A549 (cell line): ENCODE data around the gene MYLK2. TPM values are rescaled to one million over a fixed set of nuclear protein-coding genes. Genes with fewer than 3 reads are reported as not detected.

Experiments
- ATAC-seq, 2 experiments: fragments of 200-7000 bp in 1 of 2; fragments of >200 bp in 1 of 2; cut with Nextera tagmentation in 1 of 2; cut with Tn5 transposase in 1 of 2; 3 replicates each; pipeline versions ENCODE4 v1.8.0 to v1.9.1; 2018 to 2020; ENCODE audit warnings: mild to moderate bottlenecking in 1 of 2, moderate library complexity in 1 of 2
- CTCF ChIA-PET: fragments of 300-600 bp; sonication (Branson Sonifier 250); formaldehyde crosslinking; extraction: SDS; loops from one replicate; lab custom pipeline; 2021; ENCODE audit warnings: antibody characterized with exemption, inconsistent platforms; lab: Yijun Ruan, JAX
- POLR2A ChIA-PET: fragments of 350-600 bp; formaldehyde crosslinking; extraction: SDS; loops from one replicate; lab custom pipeline; 2021; ENCODE audit warnings: antibody characterized with exemption, inconsistent platforms; lab: Yijun Ruan, JAX
- DNase-seq, 2 experiments: peaks; one replicate each; pipeline versions ENCODE4 v3.0.0 to v3.0.0-alpha.2; 2011 to 2016; ENCODE audit warnings: low read depth in 1 of 2, low spot score in 1 of 2
- FAIRE-seq: peaks from 2 replicates; lab custom pipeline; 2011; peaks lifted over from hg19 to GRCh38; lab: Jason Lieb, UNC
- H3K27ac ChIP-seq, 2 experiments: fragments of >200 bp; sonication (Bioruptor Twin); formaldehyde crosslinking; 3 replicates each; pipeline ENCODE4 v1.5.1; 2016 to 2017
- H3K4me1 ChIP-seq: fragments of >200 bp; sonication (Bioruptor Twin); formaldehyde crosslinking; 3 replicates; pipeline ENCODE4 v1.6.1; 2016
- H3K4me2 ChIP-seq: fragments of >200 bp; sonication (Bioruptor Twin); formaldehyde crosslinking; 3 replicates; pipeline ENCODE4 v1.6.1; 2016
- H3K4me3 ChIP-seq: fragments of >200 bp; sonication (Bioruptor Twin); formaldehyde crosslinking; 3 replicates; pipeline ENCODE4 v1.5.1; 2016
- H3K9me3 ChIP-seq: fragments of >200 bp; sonication (Bioruptor Twin); formaldehyde crosslinking; 3 replicates; pipeline ENCODE4 v1.6.1; 2016
- CBX2 ChIP-seq: fragments of 200-600 bp; sonication (generic); IDR thresholded peaks from 2 replicates; pipeline ENCODE4 v1.6.1; 2016; ENCODE audit warnings: low read depth, mild to moderate bottlenecking, borderline replicate concordance
- CEBPB ChIP-seq, 2 experiments: fragments of >200 bp in 1 of 2; sonication (Bioruptor Twin) in 1 of 2; formaldehyde crosslinking in 1 of 2; IDR thresholded peaks; 2 replicates each; pipeline ENCODE4 v1.6.1; 2012 to 2016
- CHD2 ChIP-seq: fragments of 150-350 bp; IDR thresholded peaks from 2 replicates; pipeline ENCODE4 v1.6.1; 2014; ENCODE audit warnings: low read length; ENCODE audit not compliant: partially characterized antibody
- CHD4 ChIP-seq: fragments of 200-600 bp; sonication (generic); IDR thresholded peaks from 2 replicates; pipeline ENCODE4 v1.6.1; 2016; ENCODE audit warnings: antibody characterized with exemption, mild to moderate bottlenecking, borderline replicate concordance
- EHMT2 ChIP-seq: fragments of 200-600 bp; sonication (generic); IDR thresholded peaks from 2 replicates; pipeline ENCODE4 v1.6.1; 2016; ENCODE audit warnings: antibody characterized with exemption, low read depth, mild to moderate bottlenecking, moderate library complexity
- ESRRA ChIP-seq: fragments of 150-350 bp; IDR thresholded peaks from 2 replicates; pipeline ENCODE4 v1.6.1; 2014; ENCODE audit warnings: mild to moderate bottlenecking, low read length, borderline replicate concordance
- HDAC2 ChIP-seq: fragments of 200-600 bp; sonication (generic); IDR thresholded peaks from 2 replicates; pipeline ENCODE4 v1.6.1; 2016
- HOXB5 ChIP-seq: fragments of 250-450 bp; sonication (Bioruptor Pico); IDR thresholded peaks from 2 replicates; pipeline ENCODE4 v1.5.0; 2020; ENCODE audit warnings: mild to moderate bottlenecking, moderate library complexity
- JUN ChIP-seq, 2 experiments: fragments of >200 bp; sonication (Bioruptor Twin); formaldehyde crosslinking; IDR thresholded peaks; 2 replicates in 1 of 2; 3 replicates in 1 of 2; pipeline ENCODE4 v1.6.1; 2016 to 2017
- KDM5A ChIP-seq: fragments of 200-600 bp; sonication (generic); IDR thresholded peaks from 2 replicates; pipeline ENCODE4 v1.6.1; 2016; ENCODE audit warnings: antibody characterized with exemption, mild to moderate bottlenecking
- MAFK ChIP-seq: fragments of 450-650 bp; IDR thresholded peaks from 2 replicates; pipeline ENCODE4 v1.6.1; 2014; ENCODE audit not compliant: partially characterized antibody
- MAX ChIP-seq: IDR thresholded peaks from 2 replicates; pipeline ENCODE4 v1.6.1; 2012
- MAZ ChIP-seq: fragments of 150-350 bp; IDR thresholded peaks from 2 replicates; pipeline ENCODE4 v1.6.1; 2014; ENCODE audit warnings: antibody characterized with exemption, low read depth, low read length, borderline replicate concordance
- NFE2L2 ChIP-seq: fragments of 150-350 bp; conservative IDR thresholded peaks from 2 replicates; pipeline ENCODE4 v1.6.1; 2014; ENCODE audit warnings: low read length
- NR3C1 ChIP-seq: fragments of >200 bp; sonication (Bioruptor Twin); formaldehyde crosslinking; IDR thresholded peaks from 3 replicates; pipeline ENCODE4 v1.6.1; 2017
- PHF8 ChIP-seq: fragments of 200-600 bp; sonication (generic); IDR thresholded peaks from 2 replicates; pipeline ENCODE4 v1.6.1; 2016; ENCODE audit warnings: low read depth, mild to moderate bottlenecking, antibody characterized with exemption, moderate library complexity, borderline replicate concordance
- POLR2A ChIP-seq: IDR thresholded peaks from 2 replicates; pipeline ENCODE4 v1.6.1; 2012; ENCODE audit warnings: mild to moderate bottlenecking, low read length
- RAD21 ChIP-seq, 2 experiments: fragments of >200 bp in 1 of 2; sonication (Bioruptor Twin) in 1 of 2; formaldehyde crosslinking in 1 of 2; IDR thresholded peaks in 1 of 2; conservative IDR thresholded peaks in 1 of 2; 2 replicates in 1 of 2; 3 replicates in 1 of 2; pipeline ENCODE4 v1.6.1; 2012 to 2018; ENCODE audit warnings: inconsistent platforms in 1 of 2
- RCOR1 ChIP-seq: fragments of 150-350 bp; IDR thresholded peaks from 2 replicates; pipeline ENCODE4 v1.6.1; 2014; ENCODE audit warnings: antibody characterized with exemption, low read length, low read depth
- RFX5 ChIP-seq: fragments of 450-650 bp; IDR thresholded peaks from 2 replicates; pipeline ENCODE4 v1.7.1; 2014; ENCODE audit warnings: antibody characterized with exemption, mild to moderate bottlenecking, moderate library complexity
- RNF2 ChIP-seq: fragments of 200-600 bp; sonication (generic); IDR thresholded peaks from 2 replicates; pipeline ENCODE4 v1.6.1; 2016; ENCODE audit warnings: low read depth, mild to moderate bottlenecking, antibody characterized with exemption, moderate library complexity, borderline replicate concordance
- SMC3 ChIP-seq: fragments of >200 bp; sonication (Bioruptor Twin); formaldehyde crosslinking; IDR thresholded peaks from 3 replicates; pipeline ENCODE4 v1.6.1; 2018; ENCODE audit warnings: inconsistent platforms
- SREBF2 ChIP-seq: fragments of 450-650 bp; IDR thresholded peaks from 2 replicates; pipeline ENCODE4 v1.6.1; 2014; ENCODE audit warnings: mild to moderate bottlenecking, moderate library complexity
- ZNF302 ChIP-seq: fragments of 250-450 bp; sonication (Bioruptor Pico); IDR thresholded peaks from 2 replicates; pipeline ENCODE4 v1.9.0; 2021; ENCODE audit warnings: inconsistent platforms, mild to moderate bottlenecking, moderate library complexity
- WGBS: methylation state at CpG from one replicate; pipeline ENCODE4 v1.1.6; 2017; ENCODE audit errors: missing lambda C conversion rate; 5-methylcytosine and 5-hydroxymethylcytosine counted together
- polyA plus RNA-seq, 4 experiments: library from polyadenylated mRNA; depleted of rRNA in 3 of 4; stranded (reverse); fragments of >200 nt; fragmentation: RNase III in 1 of 4; extraction: RNeasy Plus Mini Kit Qiagen cat#74134 plus additional on column Dnase treatment in 1 of 4; gene quantifications; 2 replicates in 3 of 4; 3 replicates in 1 of 4; pipeline ENCODE4 v1.2.3, GENCODE V29; 2011 to 2017
- TF ChIP-seq, protein P1 (sequence below): fragments of 200-600 bp; sonication (generic); IDR thresholded peaks from 2 replicates; pipeline ENCODE4 v1.6.1; 2016; ENCODE audit warnings: antibody characterized with exemption, mild to moderate bottlenecking, moderate library complexity
- TF ChIP-seq, protein P2 (sequence below): fragments of 450-650 bp; IDR thresholded peaks from 2 replicates; pipeline ENCODE4 v1.6.1; 2014; ENCODE audit warnings: antibody characterized with exemption
- TF ChIP-seq, protein P3 (sequence below): IDR thresholded peaks from 2 replicates; pipeline ENCODE4 v1.6.1; 2012

Gene MYLK2
- polyA plus RNA-seq, 2 of the 4 experiments (the other 2 are of a cell fraction): 0.09 to 0.36 TPM

DNA sequence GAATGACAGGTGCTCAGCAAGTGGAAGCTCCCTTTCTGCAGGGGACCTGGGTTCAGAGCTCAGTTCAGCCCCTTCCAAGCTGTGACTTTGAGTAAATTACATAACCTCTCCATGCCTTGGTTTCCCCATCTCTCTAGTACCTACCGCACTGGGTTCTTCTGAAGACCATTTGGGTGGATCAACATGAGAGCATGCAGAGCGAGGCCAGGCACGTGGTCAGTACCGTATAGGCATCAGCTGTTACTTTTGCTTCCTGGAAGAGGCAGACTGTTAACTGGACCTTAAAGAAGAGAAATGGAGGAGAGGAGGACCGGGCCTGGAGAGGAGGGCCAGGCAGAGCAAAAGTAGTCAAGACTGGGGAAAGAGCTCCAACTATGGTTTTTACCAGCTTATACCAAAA, 1.7 kb upstream of the MYLK2 start:
- TF ChIP-seq HDAC2 (no peak), CHD4 (no peak), PHF8 (no peak), ESRRA (no peak), HOXB5 (CRISPR knock-in tag) (no peak), SMC3 (no peak), MAFK (no peak), EHMT2 (no peak), POLR2A (no peak), NFE2L2 (no peak), MAX (no peak), ZNF302 (CRISPR knock-in tag) (no peak), NR3C1 (no peak)
- TF ChIP-seq, protein P1, sequence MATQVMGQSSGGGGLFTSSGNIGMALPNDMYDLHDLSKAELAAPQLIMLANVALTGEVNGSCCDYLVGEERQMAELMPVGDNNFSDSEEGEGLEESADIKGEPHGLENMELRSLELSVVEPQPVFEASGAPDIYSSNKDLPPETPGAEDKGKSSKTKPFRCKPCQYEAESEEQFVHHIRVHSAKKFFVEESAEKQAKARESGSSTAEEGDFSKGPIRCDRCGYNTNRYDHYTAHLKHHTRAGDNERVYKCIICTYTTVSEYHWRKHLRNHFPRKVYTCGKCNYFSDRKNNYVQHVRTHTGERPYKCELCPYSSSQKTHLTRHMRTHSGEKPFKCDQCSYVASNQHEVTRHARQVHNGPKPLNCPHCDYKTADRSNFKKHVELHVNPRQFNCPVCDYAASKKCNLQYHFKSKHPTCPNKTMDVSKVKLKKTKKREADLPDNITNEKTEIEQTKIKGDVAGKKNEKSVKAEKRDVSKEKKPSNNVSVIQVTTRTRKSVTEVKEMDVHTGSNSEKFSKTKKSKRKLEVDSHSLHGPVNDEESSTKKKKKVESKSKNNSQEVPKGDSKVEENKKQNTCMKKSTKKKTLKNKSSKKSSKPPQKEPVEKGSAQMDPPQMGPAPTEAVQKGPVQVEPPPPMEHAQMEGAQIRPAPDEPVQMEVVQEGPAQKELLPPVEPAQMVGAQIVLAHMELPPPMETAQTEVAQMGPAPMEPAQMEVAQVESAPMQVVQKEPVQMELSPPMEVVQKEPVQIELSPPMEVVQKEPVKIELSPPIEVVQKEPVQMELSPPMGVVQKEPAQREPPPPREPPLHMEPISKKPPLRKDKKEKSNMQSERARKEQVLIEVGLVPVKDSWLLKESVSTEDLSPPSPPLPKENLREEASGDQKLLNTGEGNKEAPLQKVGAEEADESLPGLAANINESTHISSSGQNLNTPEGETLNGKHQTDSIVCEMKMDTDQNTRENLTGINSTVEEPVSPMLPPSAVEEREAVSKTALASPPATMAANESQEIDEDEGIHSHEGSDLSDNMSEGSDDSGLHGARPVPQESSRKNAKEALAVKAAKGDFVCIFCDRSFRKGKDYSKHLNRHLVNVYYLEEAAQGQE: no peak
- TF ChIP-seq, protein P2, sequence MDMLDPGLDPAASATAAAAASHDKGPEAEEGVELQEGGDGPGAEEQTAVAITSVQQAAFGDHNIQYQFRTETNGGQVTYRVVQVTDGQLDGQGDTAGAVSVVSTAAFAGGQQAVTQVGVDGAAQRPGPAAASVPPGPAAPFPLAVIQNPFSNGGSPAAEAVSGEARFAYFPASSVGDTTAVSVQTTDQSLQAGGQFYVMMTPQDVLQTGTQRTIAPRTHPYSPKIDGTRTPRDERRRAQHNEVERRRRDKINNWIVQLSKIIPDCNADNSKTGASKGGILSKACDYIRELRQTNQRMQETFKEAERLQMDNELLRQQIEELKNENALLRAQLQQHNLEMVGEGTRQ: no peak
- TF ChIP-seq, protein P3, sequence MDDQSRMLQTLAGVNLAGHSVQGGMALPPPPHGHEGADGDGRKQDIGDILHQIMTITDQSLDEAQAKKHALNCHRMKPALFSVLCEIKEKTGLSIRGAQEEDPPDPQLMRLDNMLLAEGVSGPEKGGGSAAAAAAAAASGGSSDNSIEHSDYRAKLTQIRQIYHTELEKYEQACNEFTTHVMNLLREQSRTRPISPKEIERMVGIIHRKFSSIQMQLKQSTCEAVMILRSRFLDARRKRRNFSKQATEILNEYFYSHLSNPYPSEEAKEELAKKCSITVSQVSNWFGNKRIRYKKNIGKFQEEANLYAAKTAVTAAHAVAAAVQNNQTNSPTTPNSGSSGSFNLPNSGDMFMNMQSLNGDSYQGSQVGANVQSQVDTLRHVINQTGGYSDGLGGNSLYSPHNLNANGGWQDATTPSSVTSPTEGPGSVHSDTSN: no peak
- FAIRE-seq (no peak), ATAC-seq (no peak), DNase-seq (no peak)
- WGBS: 74% methylated on average over 5 of the region's 5 CpGs
- no peaks in the 10 kb centered on the region for H3K9me3 ChIP-seq
- POLR2A ChIA-PET: no interaction called here
- CTCF ChIA-PET: interaction anchor here (0.5 to 4.5 kb wide), 17 partner anchors 11 to 275 kb away, joined by 3 to 29 read pairs (median 3); no protein-coding TSS in a partner anchor
- H3K4me2 ChIP-seq: no peak overlapping the region
- peaks cover 5% of the 10 kb centered on the region; the same call in 2 of the 3 replicates for H3K4me1 ChIP-seq
- no peak overlapping the region for H3K4me3 ChIP-seq
- no peak overlapping the region for H3K27ac ChIP-seq

DNA sequence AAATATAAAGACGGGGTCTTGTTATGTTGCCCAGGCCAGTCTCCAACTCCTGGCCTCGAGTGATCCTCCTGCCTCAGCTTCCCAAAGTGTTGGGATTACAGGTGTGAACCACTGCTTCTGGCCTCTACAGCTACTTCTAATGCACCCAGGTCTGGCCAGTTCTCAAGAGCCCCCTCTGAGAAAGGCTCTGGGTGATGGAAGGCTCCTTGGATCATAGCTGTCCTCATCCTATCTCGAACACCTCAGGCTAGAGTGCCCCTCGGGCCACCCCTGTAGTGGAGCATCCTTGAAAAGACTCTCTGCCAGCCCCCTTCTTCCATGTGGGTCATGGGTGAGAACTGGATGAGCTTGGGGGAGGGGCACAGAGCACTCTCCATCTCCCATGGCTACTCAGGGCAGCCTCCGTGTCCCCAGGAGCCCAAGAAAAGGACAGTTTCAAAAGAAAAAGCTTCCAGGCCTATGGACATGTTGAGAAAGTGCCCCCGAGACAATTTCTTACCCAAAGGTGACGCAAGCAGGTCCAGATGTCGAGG, 714 bp upstream of the MYLK2 start:
- ATAC-seq (no peak), DNase-seq (no peak), FAIRE-seq (no peak)
- Histone ChIP-seq H3K27ac (no peak overlapping the region), H3K4me3 (no peak overlapping the region), H3K4me1 (peaks cover 11% of the 10 kb centered on the region; the same call in 2 of the 3 replicates), H3K4me2 (no peak overlapping the region), H3K9me3 (no peaks in the 10 kb centered on the region)
- WGBS: 75% methylated on average over 8 of the region's 8 CpGs
- ChIA-PET POLR2A (no interaction called here), CTCF (interaction anchor here (0.7 to 4.5 kb wide), 9 partner anchors 11 to 274 kb away, joined by 3 to 29 read pairs (median 3); no protein-coding TSS in a partner anchor)
- TF ChIP-seq CEBPB (IDR thresholded peaks at IDR 0.05) (no peak), CBX2 (no peak)

GRCh38 chr20:31820228-31820627, 1.1 kb downstream of the MYLK2 start:
- no peak for ATAC-seq
- TF ChIP-seq CHD2 (no peak), SREBF2 (no peak), RFX5 (no peak), RAD21 (conservative IDR thresholded peaks at IDR 0.05 in 1 of 2, IDR thresholded peaks at IDR 0.05 in 1 of 2) (no peak), KDM5A (no peak), EHMT2 (no peak), MAZ (no peak), RNF2 (no peak), PHF8 (no peak), JUN (IDR thresholded peaks at IDR 0.05) (no peak), MAFK (no peak), RCOR1 (no peak)
- TF ChIP-seq, protein P2: no peak
- TF ChIP-seq, all 56 proteins: peak for 0
- CTCF ChIA-PET: interaction anchor here (1.1 to 5.9 kb wide), 7 partner anchors 15 to 211 kb away, joined by 3 to 133 read pairs (median 9); partner anchors contain the start of gene PDRG1
- no peak overlapping the region for H3K27ac ChIP-seq
- 80% methylated on average over 1 of the region's 6 CpGs for WGBS
- H3K9me3 ChIP-seq: no peaks in the 10 kb centered on the region
- no peak for DNase-seq
- no peak overlapping the region for H3K4me3 ChIP-seq
- no peak for FAIRE-seq
- peaks cover 23% of the 10 kb centered on the region; the same call in 2 of the 3 replicates for H3K4me1 ChIP-seq
- no peak overlapping the region for H3K4me2 ChIP-seq
- POLR2A ChIA-PET: no interaction called here
